Panc1 (cell line): ENCODE measurements around the gene KIAA1217. TPM values are rescaled to one million over a fixed set of nuclear protein-coding genes. Genes with fewer than 3 reads are reported as not detected.
A peak's percentile ranks its signal among the peaks of the same experiment; 100 is the strongest.

ENCODE experiments used
- ATAC-seq: fragments of 200-7000 bp; cut with Tn5 transposase; 2 replicates; pipeline ENCODE4 v1.9.1; 2020; ENCODE audit warnings: mild to moderate bottlenecking, moderate library complexity
- BruUV-seq: library from RNA; stranded (reverse); fragments of 400-500 nt; replicated peaks from 2 replicates; lab custom pipeline; 2021; lab: Mats Ljungman, UMichigan
- CTCF ChIA-PET: fragments of 300-600 bp; sonication (Branson Sonifier 250); formaldehyde crosslinking; loops from one replicate; lab custom pipeline; 2022; ENCODE audit warnings: antibody characterized with exemption; lab: Charles Lee
- POLR2A ChIA-PET: fragments of 300-600 bp; sonication (Branson Sonifier 250); formaldehyde crosslinking; loops from one replicate; lab custom pipeline; 2022; ENCODE audit warnings: antibody characterized with exemption; lab: Charles Lee
- DNase-seq: peaks from one replicate; pipeline ENCODE4 v3.0.0-alpha.2; 2010; ENCODE audit warnings: low read depth, low spot score
- H3K27ac ChIP-seq: 2 replicates; pipeline ENCODE4 v1.5.1; 2011; ENCODE audit warnings: mild to moderate bottlenecking, low read length, inconsistent platforms
- H3K27me3 ChIP-seq: fragments of 200-500 bp; sonication (Bioruptor generic); 2 replicates; pipeline ENCODE4 v1.6.0; 2014; ENCODE audit warnings: low read length, inconsistent platforms; ENCODE audit not compliant: control insufficient read depth, insufficient read depth
- H3K36me3 ChIP-seq: fragments of 200-500 bp; sonication (Bioruptor generic); 2 replicates; pipeline ENCODE4 v1.5.1; 2014; ENCODE audit warnings: inconsistent platforms, mild to moderate bottlenecking, low read length, moderate library complexity; ENCODE audit not compliant: control insufficient read depth, insufficient read depth
- H3K4me1 ChIP-seq: 2 replicates; pipeline ENCODE4 v1.5.1; 2011; ENCODE audit warnings: inconsistent platforms, mild to moderate bottlenecking, low read length, moderate library complexity; ENCODE audit not compliant: control insufficient read depth, insufficient read depth
- H3K4me3 ChIP-seq, 2 experiments: 2 replicates each; pipeline ENCODE4 v1.5.1; 2011 to 2012; ENCODE audit warnings: low read depth in 2 of 2, low read length in 2 of 2, mild to moderate bottlenecking in 2 of 2, inconsistent platforms in 1 of 2, moderate library complexity in 1 of 2
- H3K9me3 ChIP-seq: fragments of 200-500 bp; sonication (Bioruptor generic); 2 replicates; pipeline ENCODE4 v1.5.1; 2014; ENCODE audit warnings: low read depth, mild to moderate bottlenecking, inconsistent platforms, low read length, moderate library complexity; ENCODE audit not compliant: control insufficient read depth, insufficient read depth
- CTCF ChIP-seq: fragments of 450-650 bp; IDR thresholded peaks from 2 replicates; pipeline ENCODE4 v1.5.1; 2017; ENCODE audit warnings: mild to moderate bottlenecking
- POLR2AphosphoS5 ChIP-seq: IDR thresholded peaks from 2 replicates; pipeline ENCODE4 v1.6.1; 2012; ENCODE audit warnings: mild to moderate bottlenecking, low read depth, low read length, moderate library complexity
- REST ChIP-seq, 2 experiments: IDR thresholded peaks; 2 replicates each; pipeline ENCODE4 v1.6.1; 2011 to 2012; ENCODE audit warnings: low read depth in 2 of 2, control low read depth in 1 of 2, low read length in 1 of 2, mild to moderate bottlenecking in 1 of 2, moderate library complexity in 1 of 2; ENCODE audit not compliant: insufficient read depth in 1 of 2
- SIN3A ChIP-seq: IDR thresholded peaks from 2 replicates; pipeline ENCODE4 v1.6.1; 2012; ENCODE audit warnings: low read depth, mild to moderate bottlenecking, low read length, moderate library complexity, borderline replicate concordance; ENCODE audit not compliant: insufficient read depth
- TCF7L2 ChIP-seq: IDR thresholded peaks from 2 replicates; pipeline ENCODE4 v1.6.1; 2011; ENCODE audit warnings: mild to moderate bottlenecking, low read depth, low read length, inconsistent platforms
- in situ Hi-C: cut with HindIII; loops from 2 replicates; pipeline ENCODE4 v1.10.0; 2016; ENCODE audit warnings: low sequenced_read_pairs, low pct_unique_long_range_greater_than_20kb
- intact Hi-C: fragments of 100-400 bp; cut with micrococcal nuclease; formaldehyde crosslinking; loops from one replicate; pipeline ENCODE4 v1.10.0; 2022; ENCODE audit not compliant: unreplicated experiment
- total RNA-seq: library from RNA; stranded (reverse); gene quantifications from one replicate; pipeline ENCODE4 v1.2.1, GENCODE V29; 2021; ENCODE audit not compliant: unreplicated experiment

The KIAA1217 gene
- total RNA-seq, 1 experiment from 2014 or later = 11.6 TPM

DNA sequence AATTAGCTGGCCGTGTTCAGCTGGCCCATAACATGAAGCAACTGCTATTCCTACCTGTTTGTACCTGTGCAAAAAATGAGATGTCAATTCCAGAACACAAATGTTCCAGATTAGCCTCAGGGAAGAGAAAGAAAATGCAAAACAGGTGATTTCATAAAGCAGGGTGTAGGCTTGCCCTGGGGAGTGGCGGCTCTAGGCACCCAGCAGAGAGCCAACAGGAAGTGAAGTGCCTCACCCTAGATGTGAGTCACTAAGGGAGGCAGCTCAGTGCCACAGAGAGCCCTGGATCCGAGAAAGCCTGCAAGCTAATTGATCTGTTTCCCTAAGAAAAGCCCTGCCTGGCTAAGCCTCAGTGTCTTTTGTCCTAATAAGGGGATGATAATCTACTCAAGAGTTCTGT lies 274.8 kb downstream of the KIAA1217 start:
- intact Hi-C loops = no loop called here
- ATAC-seq = peak; percentile 89
- no peak for DNase-seq
- in situ Hi-C loops = no loop called here
- no peaks in the 10 kb centered on the region for H3K27me3 ChIP-seq
- no peaks in the 10 kb centered on the region for H3K9me3 ChIP-seq
- H3K4me1 ChIP-seq = no peaks in the 10 kb centered on the region
- ChIA-PET POLR2A (no interaction called here), CTCF (no interaction called here)
- no peak overlapping the region for H3K27ac ChIP-seq
- TF ChIP-seq REST (IDR thresholded peaks at IDR 0.05; ENCODE audit: insufficient read depth in 1 of 2, low read depth in 2 of 2, low read length in 1 of 2) = no peak
- no peak for TF ChIP-seq TCF7L2
- no peak for TF ChIP-seq CTCF
- TF ChIP-seq SIN3A = no peak
- TF ChIP-seq POLR2AphosphoS5 = no peak
- H3K4me3 ChIP-seq = no peak overlapping the region
- BruUV-seq = no TSS peak
- no peaks in the 10 kb centered on the region for H3K36me3 ChIP-seq

GRCh38 chr10:24484771-24485170 lies 275.8 kb downstream of the KIAA1217 start:
- DNase-seq (no peak), ATAC-seq (no peak)
- no peaks in the 10 kb centered on the region for H3K27me3 ChIP-seq
- POLR2A ChIA-PET = interaction anchor here (0.7 kb wide), 1 partner anchor 293 kb away, joined by 9 read pairs; no protein-coding TSS in a partner anchor
- no peaks in the 10 kb centered on the region for H3K4me1 ChIP-seq
- BruUV-seq = no TSS peak
- in situ Hi-C loops = no loop called here
- H3K27ac ChIP-seq = no peak overlapping the region
- intact Hi-C loops = no loop called here
- no peak overlapping the region for H3K4me3 ChIP-seq
- TF ChIP-seq CTCF (no peak), REST (IDR thresholded peaks at IDR 0.05; ENCODE audit: insufficient read depth in 1 of 2, low read depth in 2 of 2, low read length in 1 of 2) (no peak), TCF7L2 (no peak), SIN3A (no peak), POLR2AphosphoS5 (no peak)
- CTCF ChIA-PET = interaction anchor here (0.6 kb wide), 1 partner anchor 131 kb away, joined by 3 read pairs; no protein-coding TSS in a partner anchor
- H3K36me3 ChIP-seq = no peaks in the 10 kb centered on the region
- no peaks in the 10 kb centered on the region for H3K9me3 ChIP-seq
